ENCODE data around the gene PDE7B.

GRCh38 chr6:136160250-136160649 lies 308.7 kb downstream of the PDE7B start:
- no peak for TF ChIP-seq CTCF (IDR thresholded peaks at IDR 0.05)
- no peak for TF ChIP-seq REST (IDR thresholded peaks at IDR 0.05; ENCODE audit: insufficient read depth in 1 of 2, low read depth in 2 of 2, low read length in 1 of 2)
- no peak for TF ChIP-seq POLR2AphosphoS5 (IDR thresholded peaks at IDR 0.05; ENCODE audit: low read depth, low read length)

Data from Panc1 (cell line).